Epidermal melanocyte (primary cell): ENCODE measurements around the gene PTPRN2.
"Not testable (repeated sequence)": the region's sequence is repeated elsewhere in the genome, so short reads cannot be mapped to it uniquely, and the experiment has no call there.

Experiments used
- DNase-seq: peaks from one replicate; pipeline ENCODE4 v3.0.0; 2011; ENCODE audit warnings: low spot score; ENCODE audit not compliant: insufficient read length

Gene PTPRN2

GRCh38 chr7:158469396-158470051 lies 118.1 kb downstream of the PTPRN2 start:
- DNase-seq: no peak

DNA sequence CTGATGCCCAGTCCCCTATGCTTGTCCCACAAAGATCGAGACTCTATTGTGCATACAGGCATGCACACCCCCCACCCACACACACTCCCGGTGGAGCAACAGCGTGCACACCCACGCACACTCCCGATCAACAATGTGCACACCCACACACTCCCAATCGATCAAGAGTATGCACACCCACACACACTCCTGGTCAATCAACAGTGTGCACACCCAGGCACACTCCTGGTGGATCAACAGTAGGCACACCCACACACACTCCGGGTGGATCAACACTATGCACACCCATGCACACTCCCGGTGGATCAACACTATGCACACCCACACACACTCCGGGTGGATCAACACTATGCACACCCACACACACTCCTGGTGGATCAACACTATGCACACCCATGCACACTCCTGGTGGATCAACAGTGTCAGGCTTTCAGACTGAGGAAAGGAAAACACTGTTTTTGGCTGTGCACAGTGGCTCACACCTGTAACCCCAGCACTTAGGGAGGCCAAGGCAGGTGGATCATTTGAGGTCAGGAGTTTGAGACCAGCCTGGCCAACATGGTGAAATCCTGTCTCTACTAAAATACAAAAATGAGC lies 118.8 kb downstream of the PTPRN2 start:
- no peak for DNase-seq

DNA sequence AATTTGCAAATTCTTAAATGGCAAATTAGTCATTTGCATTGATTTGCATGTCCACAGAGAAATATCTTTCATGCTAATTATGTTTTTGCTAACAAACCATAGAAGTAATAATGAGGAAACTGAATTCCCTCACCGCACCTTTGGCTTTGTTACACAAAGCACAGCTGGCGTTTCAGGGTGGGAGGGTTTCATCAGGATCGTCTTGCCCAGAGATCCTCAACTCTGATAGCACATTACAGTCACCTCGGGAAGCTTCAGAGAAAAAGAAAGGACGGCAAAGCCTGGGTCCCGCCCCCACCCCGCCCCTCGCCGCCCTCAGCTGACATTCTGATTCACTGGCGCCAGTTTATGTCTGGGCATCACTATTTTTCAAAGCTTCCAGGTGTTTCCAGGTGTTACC lies 119.4 kb downstream of the PTPRN2 start:
- no peak for DNase-seq

DNA sequence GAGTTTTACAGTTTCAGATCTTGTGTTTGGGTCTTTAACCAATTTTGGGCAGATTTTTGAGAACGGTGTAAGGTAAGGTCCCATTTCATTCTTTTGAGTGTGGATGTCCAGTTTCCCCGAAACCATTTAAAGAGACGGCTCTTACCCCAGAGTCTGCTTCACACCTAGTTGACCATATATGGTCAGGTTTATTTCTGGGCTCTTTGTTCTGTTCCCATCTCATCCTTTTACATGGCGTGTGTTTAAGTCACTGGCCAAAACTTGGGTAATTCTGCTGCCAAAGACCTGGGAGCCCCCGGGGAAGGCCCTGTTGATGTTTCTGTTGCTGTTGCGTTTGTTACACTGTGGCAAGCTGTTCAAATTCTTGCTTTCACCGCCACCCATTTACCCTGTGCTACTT lies 120.1 kb downstream of the PTPRN2 start:
- no peak for DNase-seq

GRCh38 chr7:158463317-158463716 lies 124.3 kb downstream of the PTPRN2 start:
- no peak for DNase-seq

DNA sequence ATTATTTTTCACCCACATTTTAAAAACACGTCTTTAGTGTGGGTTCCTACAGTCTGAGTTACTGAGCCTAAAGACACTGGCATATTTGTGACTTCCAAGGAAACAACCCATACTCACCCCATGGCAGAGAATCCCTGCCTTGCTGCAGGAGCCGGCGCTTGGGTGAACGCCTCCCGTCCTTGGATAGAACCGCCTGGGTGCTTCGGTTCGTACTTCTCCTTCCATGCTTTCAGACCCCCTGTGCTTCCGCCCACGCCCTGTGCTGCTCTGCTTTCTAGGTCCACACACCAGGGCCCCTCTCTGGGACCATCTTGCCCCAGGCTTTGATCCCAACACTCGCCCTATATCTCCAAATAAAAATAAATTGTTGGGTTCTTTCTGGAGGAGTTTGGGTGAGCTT lies 125.8 kb downstream of the PTPRN2 start:
- no peak for DNase-seq

DNA sequence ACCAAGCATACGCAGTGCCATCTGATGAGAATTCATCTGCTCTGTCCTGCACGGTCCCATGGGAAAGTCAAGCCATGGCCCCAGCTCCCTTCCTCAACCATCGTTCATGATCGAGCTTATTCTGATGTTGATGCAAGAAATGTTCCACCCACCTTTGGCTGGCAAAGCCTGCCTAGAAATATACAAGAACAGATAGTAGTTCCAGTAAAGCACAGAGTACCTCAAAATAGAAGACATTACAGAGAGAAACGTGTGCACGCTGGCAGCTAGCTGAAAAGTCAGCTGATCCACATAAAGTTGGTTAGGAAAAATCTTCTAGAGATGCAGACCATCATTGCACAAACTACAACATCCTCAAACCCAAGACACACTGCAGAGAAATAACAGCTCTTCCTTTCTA lies 127.0 kb downstream of the PTPRN2 start:
- DNase-seq: no peak

DNA sequence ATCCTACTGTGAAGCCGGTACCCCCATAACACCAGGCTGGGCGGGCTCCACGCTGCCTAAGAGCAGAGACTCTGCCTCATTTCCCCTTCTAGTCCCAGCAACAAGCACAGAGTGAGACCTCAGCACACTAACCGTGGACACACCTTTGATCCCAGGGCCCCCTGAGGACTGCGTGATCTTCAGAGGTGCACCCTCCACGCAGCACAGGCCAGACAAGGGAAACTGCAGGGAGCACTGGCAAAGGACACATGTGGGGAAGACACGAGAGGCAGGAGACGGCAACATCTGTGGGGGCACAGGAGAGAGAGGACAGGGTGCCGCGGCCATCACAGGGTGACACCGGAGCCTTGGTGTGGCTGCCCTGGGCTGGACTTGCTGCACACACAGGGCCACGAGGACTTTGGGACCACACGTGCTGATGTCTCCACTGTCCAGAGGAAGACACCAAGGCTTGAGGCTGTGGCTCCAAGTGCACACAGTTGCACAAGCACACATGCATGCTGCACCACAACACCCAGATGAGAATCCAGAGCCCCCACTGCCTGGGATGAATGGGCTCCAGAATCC lies 128.8 kb downstream of the PTPRN2 start:
- no peak for DNase-seq

DNA sequence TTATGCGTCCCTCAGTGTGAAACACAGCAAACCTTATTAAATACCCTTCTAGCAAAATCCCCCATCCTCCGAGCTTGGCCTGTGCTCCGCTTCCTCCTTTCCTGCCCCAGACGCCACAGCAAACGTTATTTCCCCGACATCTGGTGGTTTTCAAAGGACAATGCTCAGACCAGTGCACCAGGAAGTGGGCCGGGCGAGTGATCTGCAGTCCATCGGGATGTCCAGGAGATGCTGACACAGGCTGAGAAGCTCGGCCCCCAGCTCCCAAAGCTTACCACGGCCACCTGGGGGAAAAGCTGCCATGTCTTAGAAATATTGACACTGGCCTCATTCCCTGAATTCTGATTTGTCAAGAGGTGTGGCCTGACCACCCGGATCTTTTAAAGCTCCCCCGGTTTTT lies 129.5 kb downstream of the PTPRN2 start:
- no peak for DNase-seq

- not testable (repeated sequence) for DNase-seq
Observed at GRCh38 chr7:158457586-158457985, 130.0 kb downstream of the PTPRN2 start.

- no peak for DNase-seq
Observed at GRCh38 chr7:158454631-158455030, 133.0 kb downstream of the PTPRN2 start.

DNA sequence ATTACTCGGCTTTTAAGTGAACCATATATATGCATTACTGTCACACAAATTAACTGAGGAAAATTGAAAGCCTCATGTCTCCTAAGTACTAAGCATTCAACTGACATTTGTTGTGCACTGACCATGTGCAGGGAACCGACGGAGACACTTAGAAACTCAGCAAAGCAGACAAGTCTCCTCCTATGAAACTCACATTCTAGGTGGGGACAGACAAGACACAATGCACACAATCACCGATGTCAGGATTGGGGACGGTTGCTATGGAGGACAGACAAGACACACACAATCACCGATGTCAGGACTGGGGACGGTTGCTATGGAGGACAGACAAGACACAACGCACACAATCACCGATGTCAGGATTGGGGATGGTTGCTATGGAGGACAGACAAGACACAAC lies 134.0 kb downstream of the PTPRN2 start:
- DNase-seq: no peak

- no peak for DNase-seq
Observed at GRCh38 chr7:158452331-158452730, 135.3 kb downstream of the PTPRN2 start.

GRCh38 chr7:158450476-158451124 lies 137.0 kb downstream of the PTPRN2 start:
- DNase-seq: no peak

GRCh38 chr7:158449942-158450341 lies 137.7 kb downstream of the PTPRN2 start:
- no peak for DNase-seq

- no peak for DNase-seq
Observed at GRCh38 chr7:158449266-158449665, 138.4 kb downstream of the PTPRN2 start.

- DNase-seq: no peak
Observed at GRCh38 chr7:158448430-158449100, 139.1 kb downstream of the PTPRN2 start.

- DNase-seq: no peak
Observed at GRCh38 chr7:158447506-158448171, 140.0 kb downstream of the PTPRN2 start.

DNA sequence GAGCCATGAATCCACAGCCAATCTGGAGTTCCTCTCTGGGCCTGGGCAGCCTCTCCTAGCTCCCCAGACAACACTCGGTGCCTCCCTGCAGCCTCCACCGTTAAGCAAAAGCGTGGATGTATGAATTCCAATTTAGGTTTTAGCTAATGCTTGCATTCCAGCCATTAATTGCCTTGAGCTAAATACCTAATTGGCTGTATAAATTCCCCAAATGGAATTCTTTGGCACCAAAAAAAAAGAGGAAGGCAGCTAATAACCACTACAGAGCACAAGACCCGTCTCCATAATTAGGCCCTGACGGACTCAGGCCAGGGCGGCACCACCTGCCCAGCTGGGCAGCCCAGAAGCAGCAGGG lies 140.5 kb downstream of the PTPRN2 start:
- DNase-seq: no peak

DNA sequence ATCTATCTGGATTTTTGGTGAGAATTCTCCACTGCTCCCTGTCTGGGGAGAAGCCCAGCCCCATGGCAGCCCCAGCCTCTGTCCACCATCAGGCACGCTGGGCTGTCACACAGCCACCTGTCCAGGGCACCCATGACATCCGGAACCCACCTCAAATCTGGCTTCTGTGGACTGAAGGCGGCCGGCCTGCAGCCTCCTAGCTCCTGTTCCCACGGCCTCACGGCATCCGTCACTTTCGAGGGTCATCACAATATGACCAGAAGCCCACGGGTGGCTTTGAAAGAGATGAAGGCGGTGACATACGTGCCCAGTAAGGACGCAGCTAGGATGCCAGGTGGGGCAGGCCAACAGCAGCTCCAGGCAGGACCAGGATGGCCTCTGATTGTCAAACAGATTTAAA lies 140.9 kb downstream of the PTPRN2 start:
- no peak for DNase-seq

DNA sequence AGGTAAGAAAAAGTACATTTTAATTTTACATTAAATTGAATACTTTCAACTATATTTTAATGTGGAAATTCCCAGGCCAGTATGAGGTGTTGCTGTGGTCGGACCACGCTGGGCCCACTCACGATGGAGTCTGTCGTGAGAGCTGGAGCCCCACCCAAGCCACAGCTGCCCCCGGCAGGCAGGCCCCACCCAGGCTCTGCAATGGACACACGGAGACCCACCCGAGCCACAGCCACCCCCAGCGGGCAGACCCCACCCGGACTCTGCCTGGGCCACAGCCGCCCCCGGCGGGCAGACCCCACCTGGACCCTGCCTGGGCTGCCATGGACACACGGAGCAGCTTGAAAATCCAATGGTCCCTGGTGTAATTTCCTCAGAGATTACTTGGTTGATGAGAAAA lies 141.3 kb downstream of the PTPRN2 start:
- DNase-seq: no peak
